NCI-H2196 treated with DMSO at 0.1 percent for 48 hours (cell line): ENCODE measurements around the gene CTU2.

Experiments
- DNase-seq: peaks from one replicate; lab custom pipeline; 2025; ENCODE audit not compliant: unreplicated experiment; lab: John Stamatoyannopoulos, UW

The CTU2 gene

DNA sequence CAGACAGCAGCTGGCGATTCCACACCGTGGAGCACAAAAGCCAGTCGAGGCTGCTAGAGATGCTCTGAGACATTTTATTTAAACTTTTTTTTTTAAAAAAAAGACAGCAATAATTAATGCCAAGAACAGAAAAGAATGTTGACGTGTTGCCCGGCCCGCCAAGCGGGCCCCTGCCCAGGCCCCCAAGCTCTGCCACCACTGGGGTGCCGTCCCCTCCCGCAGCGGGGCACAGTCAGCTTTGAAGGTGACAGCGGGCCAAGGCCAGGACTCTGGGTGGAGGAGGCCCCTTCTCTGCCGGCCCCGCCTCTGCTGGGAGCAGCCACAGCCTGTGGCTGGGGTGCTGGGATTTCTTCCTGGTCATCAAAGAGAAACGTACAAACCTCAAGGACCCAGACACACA, 9.9 kb upstream of the CTU2 start:
- DNase-seq, result no peak

- DNase-seq, result no peak
Measured at GRCh38 chr16:88697116-88697830, 9.0 kb upstream of the CTU2 start.

- DNase-seq, result no peak
Measured at GRCh38 chr16:88697831-88698615, 8.3 kb upstream of the CTU2 start.

DNA sequence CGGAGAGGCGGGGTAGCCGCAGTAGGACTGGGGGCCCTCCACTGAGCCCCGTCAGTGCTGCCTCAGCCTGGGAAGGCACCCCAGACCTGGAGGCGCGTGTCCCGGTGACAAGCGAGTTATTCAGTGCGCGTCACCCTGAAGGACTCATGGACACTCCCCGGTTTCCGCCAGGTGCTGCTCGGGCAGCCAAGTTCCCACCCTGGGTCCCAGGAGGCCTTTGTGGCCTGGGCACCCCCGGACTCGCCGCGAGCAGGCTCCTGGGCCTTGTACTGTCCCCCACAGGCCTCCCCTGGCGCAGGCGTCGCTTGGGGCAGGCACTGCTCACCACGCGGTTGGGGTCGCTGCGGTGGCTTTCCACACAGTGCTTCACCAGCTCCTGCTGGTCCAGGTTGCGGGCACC, 7.7 kb upstream of the CTU2 start:
- DNase-seq, result no peak

DNA sequence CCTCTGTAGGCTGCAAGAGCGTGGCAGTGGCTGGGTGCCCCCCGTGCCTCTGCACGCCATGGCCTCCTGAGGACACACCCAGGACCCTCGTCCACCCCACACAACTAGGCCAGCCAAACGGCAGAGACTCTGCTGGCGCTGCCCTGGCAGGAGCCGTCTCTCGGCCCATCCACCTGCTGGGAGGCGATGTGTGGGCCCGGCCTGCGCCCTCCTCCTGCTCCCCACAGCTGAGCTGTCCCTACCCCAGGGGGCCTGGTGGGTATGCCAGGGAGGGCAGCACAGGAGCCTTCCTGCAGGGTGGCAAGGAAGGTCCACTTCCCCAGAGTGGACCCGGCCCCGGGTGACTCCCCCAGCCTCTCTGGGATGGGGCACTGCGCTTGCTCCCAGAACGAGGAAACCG, 7.1 kb upstream of the CTU2 start:
- DNase-seq, result no peak

GRCh38 chr16:88700322-88700635, 6.0 kb upstream of the CTU2 start:
- no peak for DNase-seq

- no peak for DNase-seq
Measured at GRCh38 chr16:88700636-88701482, 5.4 kb upstream of the CTU2 start.

DNA sequence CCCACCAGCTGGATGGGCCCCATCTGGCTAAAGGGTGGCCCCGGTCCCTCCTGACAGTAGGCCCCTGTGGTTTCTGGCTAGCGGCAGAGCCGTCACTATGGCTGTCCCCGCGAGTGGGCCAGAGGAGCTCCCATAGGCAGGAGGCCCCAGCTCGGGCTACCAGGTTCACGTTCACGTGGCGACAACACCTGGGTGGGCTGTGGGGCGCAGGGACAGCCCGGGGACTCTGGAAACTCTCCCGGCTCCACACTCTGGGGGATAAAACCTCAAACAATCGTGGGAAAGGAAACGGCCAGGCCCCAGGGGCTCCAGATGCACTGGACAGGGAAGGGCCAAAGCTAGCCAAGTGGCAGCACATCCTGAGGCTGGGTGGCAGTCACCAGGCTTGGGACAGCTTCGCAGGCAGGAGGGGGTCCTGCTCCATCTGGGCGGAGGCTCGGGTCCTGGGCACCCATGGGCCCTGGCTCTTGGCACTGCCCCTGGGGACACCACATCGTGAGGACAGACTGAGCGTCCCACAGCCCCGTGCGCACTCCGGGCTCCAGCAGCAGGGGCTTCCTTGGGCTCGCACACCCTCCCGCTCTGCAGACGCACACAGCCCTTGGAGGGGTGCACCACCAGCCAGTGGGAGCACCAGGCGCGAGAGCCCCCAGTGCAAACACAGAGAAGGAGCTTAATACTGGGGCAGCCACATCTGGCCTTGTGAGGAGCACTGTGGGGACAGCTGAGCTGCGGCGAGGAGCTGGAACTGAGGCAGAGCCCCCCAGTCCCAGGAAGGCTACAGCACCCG, 4.5 kb upstream of the CTU2 start:
- no peak for DNase-seq

GRCh38 chr16:88702371-88703210, 3.7 kb upstream of the CTU2 start:
- DNase-seq, result no peak

DNA sequence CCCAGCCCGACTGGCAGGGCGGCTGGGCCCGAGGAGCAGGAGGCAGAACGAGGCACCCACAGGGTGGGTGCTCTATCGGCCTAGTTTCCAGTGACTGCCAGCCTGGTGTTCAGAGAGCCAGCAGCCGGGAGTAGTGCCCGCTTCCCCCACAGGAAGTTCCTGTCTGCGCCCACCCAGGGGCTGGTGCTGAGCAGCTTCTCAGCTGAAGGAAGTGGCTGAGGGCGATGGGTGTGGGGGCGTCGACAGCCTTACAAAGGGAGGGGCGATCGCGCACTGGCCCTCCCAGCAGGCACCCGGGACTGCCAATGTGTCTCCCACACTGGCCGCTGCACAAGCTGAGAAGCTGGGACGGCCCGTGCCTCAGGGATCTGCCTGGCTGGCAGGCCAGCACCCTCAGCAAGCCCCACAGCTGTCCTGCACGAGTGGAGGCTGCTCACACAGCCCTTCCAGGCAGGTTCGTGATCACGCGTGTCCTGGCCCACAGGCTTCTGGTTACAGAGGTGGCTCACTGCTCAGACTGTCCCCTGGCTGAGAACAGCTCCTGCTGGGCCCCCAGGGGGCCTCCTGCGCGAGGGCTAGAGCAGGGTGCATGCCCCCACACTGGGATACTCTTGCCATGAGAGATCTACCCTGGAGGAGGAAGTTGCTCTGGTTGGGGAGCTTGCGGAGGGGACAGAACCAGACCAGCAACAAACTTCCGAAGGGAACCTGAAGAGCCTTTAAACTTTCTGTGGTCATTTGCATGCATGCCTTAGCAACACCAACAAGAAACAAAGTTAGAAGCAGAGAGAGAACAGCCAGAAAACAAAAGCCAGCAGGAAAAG, 2.6 kb upstream of the CTU2 start:
- DNase-seq, result no peak

- DNase-seq, result no peak
Measured at GRCh38 chr16:88705076-88705684, 1.1 kb upstream of the CTU2 start.

- DNase-seq, result no peak
Measured at GRCh38 chr16:88705801-88706228, 488 bp upstream of the CTU2 start.

DNA sequence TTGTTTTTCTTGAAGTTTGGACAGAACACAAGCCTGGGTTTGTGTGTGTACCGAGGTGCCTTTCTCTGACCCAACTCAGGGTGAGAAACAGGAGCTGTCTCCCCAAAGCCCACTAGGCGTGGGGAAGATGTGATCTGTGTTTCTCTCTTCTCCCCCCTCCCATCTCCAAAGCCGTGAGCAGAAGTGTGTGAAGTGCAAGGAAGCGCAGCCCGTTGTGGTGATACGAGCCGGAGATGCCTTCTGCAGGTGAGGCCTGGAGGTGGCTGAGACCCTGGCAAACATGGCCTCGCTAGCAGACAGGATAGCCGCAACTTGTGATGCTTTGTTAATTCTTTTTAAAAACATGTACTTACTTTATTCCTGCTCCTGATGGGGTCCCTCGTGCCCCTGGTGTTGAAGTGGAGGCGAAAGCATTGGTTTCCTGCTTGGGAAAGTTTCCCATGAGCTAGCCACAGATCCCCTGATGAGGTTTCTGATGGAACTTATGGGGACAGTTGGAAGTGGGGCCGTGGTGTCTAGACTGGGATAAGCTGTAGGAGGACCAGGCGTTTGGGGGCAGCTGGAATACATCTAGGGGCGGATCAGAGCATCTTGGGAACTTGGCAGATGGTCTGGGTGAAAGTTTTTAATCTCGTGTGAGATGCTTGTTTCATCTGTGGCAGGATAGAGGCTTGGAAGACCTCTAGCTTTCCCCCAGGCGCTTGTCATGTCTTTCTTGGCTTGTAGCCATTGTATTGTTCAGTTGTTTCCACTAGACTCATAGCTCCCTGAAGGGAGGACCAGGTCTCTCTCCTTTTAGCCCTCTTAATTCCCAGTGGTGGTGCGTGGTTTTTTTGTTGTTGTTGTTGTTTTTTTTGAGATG, 893 bp downstream of the CTU2 start:
- no peak for DNase-seq

DNA sequence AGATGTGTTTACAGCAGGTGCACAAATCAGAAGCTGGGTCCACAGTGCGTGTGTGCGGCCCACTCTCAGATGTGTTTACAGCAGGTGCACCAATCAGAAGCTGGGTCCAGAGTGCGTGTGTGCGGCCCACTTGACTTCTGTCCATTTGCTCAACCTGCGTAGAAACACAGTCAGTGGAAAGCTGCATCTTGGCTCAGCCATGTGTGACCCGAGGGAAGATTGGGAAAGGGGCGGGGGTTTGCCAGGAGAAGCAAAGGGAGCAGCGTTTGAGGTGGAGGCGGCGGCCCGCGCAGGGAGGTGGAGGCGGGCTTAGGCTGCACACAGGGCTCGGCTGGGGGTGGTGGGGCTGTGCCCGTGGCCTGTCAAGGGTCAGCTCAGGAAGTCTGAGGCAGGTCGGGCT, 4.3 kb downstream of the CTU2 start:
- DNase-seq, result no peak

DNA sequence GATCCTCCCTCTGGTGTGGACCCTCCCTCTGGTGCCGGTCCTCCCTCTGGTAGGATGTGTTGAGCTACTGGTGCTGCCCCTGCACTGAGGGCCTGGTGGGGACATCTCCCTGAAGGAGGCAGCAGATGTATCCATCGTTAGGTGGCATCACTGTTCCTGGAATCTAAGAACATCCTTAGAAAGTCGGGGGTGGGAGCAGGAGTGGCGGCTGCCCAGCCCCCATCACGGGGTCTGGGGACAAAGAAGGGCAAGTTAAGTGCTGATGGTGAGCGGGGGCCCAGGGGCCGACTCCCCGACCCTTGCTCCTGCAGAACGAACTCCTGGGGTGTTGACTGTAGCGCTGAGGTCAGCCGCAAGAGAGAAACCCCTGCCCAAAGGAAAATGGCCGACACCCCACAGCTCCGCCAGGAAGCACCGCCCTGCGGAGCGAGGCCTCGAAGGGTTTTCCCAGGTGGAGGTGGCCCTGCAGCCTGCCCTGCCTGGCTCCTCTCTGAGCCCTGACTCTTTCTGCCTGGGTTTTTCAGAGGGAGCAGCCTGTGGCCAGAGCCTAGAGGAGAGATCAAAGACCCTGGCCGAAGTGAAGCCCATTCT, 5.5 kb downstream of the CTU2 start:
- DNase-seq, result no peak

DNA sequence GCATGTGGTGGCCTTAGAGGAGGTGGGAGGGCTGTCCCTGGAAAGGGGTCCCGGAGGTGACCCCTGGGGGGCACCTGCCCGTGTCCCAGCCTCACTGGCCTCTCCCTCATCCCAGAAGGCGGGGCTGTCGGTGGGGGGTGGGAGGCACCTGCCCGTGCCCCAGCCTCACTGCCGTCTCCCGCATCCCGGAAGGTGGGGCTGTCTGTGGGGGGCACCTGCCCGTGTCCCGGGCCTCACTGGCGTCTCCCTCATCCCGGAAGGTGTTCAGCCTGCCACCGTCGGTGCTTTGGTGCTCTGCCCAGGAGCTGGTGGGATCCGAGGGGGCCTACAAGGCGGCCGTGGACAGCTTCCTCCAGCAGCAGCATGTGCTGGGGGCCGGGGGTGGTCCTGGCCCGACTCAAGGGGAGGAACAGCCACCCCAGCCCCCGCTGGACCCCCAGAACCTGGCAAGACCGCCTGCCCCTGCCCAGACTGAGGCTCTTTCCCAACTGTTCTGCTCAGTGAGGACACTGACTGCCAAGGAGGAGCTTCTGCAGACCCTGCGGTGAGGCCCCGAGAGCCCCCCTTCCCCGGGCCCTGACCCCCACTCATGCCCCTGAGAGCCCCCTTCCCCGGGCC, 6.2 kb downstream of the CTU2 start:
- no peak for DNase-seq

DNA sequence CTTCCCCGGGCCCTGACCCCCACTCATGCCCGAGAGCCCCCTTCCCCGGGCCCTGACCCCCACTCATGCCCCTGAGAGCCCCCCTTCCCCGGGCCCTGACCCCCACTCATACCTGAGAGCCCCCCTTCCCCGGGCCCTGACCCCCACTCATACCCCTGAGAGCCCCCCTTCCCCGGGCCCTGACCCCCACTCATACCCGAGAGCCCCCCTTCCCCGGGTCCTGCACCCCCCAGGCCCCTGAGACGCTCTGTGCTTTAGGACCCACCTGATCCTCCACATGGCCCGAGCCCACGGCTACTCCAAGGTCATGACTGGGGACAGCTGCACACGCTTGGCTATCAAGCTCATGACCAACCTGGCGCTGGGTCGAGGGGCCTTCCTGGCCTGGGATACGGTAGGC, 6.8 kb downstream of the CTU2 start:
- no peak for DNase-seq
